HG03575 (cell line): ENCODE data around the gene PC.

Experiments used
- ATAC-seq: cut with Tn5 transposase; IDR thresholded peaks from one replicate; pipeline ENCODE4 v1.9.1; 2021; ENCODE audit not compliant: unreplicated experiment, insufficient number of reproducible peaks, low FRiP score; ENCODE audit errors: extremely low read depth

The PC gene

GRCh38 chr11:66861038-66861773 is 97.0 kb downstream of the PC start:
- ATAC-seq, result no peak

- no peak for ATAC-seq
Observed at GRCh38 chr11:66860449-66860831, 97.7 kb downstream of the PC start.

GRCh38 chr11:66859686-66860448 is 98.3 kb downstream of the PC start:
- no peak for ATAC-seq

DNA sequence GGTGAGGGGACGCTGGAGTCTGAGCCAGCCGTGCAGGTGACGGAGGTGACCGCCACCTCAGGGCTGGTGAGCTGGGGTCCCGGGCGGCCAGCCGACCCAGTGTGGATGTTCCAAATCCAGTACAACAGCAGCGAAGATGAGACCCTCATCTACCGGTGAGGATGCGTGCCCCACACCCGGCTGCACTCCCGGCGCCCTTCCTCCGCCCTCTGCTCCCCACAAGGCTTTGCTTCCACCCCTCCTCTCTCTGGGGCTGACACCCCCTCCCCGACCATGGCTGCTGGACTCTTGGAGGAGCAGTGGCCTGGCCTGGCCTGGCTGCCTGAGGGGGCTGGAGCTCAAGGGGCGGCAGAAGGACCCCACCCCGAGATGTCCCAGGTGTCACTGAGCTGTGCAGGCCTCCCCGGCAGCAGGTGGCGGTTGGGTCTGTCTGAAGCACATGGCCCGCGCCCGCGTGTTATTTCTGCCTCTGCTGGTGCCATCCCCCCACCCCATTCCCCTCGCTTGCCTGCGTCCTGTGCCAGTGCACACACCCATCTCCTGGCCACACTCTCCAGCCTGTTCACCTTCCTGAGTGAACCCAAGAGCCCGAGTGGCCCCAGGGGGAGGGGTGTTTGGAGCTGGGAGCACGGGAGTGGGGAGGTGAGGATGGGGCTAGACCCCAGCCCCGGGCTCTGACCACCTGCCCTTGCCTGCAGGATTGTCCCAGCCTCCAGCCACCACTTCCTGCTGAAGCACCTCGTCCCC is 99.1 kb downstream of the PC start:
- ATAC-seq, result no peak

- ATAC-seq, result no peak
Observed at GRCh38 chr11:66858186-66858938, 99.8 kb downstream of the PC start.

DNA sequence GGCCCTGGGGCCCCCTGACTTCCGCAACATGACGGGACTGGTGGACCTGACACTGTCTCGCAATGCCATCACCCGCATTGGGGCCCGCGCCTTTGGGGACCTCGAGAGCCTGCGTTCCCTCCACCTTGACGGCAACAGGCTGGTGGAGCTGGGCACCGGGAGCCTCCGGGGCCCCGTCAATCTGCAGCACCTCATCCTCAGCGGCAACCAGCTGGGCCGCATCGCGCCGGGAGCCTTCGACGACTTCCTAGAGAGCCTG is 100.3 kb downstream of the PC start:
- ATAC-seq, result no peak

DNA sequence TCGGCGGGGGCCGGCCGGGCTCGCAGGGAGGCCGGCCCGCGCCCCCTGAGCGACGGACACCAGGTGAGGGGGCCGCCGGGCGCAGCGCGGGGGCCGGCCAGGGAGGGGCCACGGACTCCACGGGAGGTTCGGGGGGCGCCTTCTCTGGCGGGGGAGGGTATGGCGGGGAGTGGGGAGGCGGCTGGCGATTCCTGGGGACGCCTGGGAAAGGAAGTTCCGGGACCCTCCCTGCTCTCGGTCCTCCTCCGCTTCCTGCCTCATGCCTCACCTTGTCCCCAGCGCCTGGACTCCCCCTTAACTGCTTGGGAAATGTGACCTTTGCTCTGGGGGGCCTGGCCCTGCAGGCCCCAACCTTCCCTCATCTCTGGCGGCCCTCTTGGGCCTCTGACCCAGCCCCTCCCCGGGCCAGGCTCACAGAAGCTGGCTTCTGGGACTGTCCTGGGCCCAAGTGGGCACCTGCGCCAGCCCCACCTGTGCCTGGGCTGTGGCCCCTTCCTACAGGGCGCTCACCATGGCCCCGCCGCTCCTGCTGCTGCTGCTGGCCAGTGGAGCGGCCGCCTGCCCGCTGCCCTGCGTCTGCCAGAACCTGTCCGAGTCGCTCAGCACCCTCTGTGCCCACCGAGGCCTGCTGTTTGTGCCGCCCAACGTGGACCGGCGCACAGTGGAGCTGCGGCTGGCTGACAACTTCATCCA is 100.8 kb downstream of the PC start:
- ATAC-seq, result no peak

GRCh38 chr11:66856496-66857233 is 101.5 kb downstream of the PC start, which contains the start of gene LRFN4:
LRFN4 (plus strand) TSS chr11:66857064; CDS start chr11:66857745, 681 bp downstream.
- no peak for ATAC-seq

DNA sequence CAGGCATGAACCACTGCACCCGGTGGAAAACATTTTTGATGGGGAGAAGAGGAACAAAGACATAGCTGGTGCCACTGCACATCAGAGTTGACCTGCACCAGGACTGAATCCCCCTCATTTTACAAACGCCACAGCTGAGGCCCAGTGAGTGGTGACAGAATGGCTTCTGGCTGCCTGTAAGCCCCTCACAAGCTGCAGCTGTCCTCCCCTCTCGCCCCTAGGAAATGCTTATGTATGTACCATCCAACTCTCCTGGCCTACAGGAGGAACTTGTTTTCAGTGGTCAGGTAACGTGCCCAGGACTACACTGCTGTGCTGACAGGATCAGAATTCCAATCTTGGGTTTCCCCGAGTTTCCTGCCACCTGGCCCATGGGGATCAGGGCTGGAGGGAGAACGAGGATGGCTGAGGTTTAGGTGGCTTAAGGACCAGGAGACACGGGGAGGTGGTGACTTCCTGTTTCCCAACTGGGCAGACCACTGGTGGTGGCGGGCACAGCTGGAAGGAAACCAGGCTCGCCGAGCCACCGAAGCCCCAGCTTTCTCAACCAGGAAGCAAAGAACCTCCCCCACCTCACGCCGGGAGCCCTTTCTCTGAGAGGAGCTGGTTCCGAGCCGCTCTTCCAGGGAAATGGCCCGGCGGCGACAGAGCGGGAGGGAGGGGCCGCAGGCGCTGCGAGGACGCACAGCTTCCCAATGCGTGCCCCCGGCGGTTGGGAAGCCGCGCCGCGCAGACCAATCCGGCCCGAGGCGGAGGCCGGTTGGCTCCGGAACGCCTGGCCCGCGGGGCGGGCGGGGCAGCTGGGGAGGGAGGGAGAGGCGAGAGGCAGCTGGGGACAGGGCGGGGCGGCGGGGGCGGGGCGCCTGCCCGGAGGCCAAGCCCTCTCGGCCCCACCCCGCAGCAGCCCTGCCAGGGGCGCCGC is 102.3 kb downstream of the PC start:
- ATAC-seq, result no peak

DNA sequence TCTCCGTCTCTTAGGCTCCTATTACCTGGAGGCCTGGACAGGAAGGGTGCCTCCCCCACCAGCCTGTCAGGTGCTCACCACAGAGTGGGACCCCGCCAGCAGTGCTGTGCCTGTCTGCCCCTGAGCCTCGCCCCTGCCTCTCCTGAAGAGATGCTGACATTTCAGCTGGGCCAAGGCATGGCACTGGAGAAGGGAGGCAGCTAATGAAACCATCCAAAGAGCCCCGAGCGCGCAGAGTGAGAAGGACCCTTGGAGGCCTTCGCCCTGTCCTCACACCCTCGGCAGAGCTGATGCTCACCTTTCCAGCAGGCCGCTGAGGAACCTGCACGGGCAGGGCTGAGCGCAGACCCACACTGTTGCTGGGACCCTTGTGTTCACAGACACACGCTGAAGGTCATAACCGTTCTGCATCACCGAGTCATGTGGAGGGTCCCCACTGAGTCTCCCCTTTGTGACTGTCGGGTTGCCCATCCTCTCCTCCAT is 103.4 kb downstream of the PC start:
- ATAC-seq, result no peak

- ATAC-seq, result no peak
Observed at GRCh38 chr11:66854231-66854661, 103.9 kb downstream of the PC start.

- no peak for ATAC-seq
Observed at GRCh38 chr11:66853242-66854229, 104.6 kb downstream of the PC start.

- ATAC-seq, result no peak
Observed at GRCh38 chr11:66852466-66853241, 105.5 kb downstream of the PC start.

- ATAC-seq, result no peak
Observed at GRCh38 chr11:66851698-66852465, 106.3 kb downstream of the PC start.

GRCh38 chr11:66851239-66851596 is 107.0 kb downstream of the PC start:
- no peak for ATAC-seq
